GM18873 (cell line): ENCODE data around the gene COL6A2.
"Not testable (repeated sequence)": the region's sequence is repeated elsewhere in the genome, so short reads cannot be mapped to it uniquely, and the experiment has no call there.

Experiments
- ATAC-seq: cut with Tn5 transposase; IDR thresholded peaks from one replicate; pipeline ENCODE4 v1.9.1; 2021; ENCODE audit warnings: mild to moderate bottlenecking, moderate library complexity, moderate number of reproducible peaks; ENCODE audit not compliant: unreplicated experiment, low FRiP score

COL6A2 gene

GRCh38 chr21:46078322-46078977 lies 19.5 kb upstream of the COL6A2 start:
- ATAC-seq: no peak

GRCh38 chr21:46078978-46079351 lies 18.9 kb upstream of the COL6A2 start:
- ATAC-seq: no peak

GRCh38 chr21:46079352-46080170 lies 18.4 kb upstream of the COL6A2 start:
- no peak for ATAC-seq

GRCh38 chr21:46080171-46081021 lies 17.5 kb upstream of the COL6A2 start:
- ATAC-seq: no peak

- ATAC-seq: no peak
Observed at GRCh38 chr21:46081022-46081861, 16.7 kb upstream of the COL6A2 start.

- no peak for ATAC-seq
Observed at GRCh38 chr21:46081862-46082712, 15.8 kb upstream of the COL6A2 start.

GRCh38 chr21:46082713-46082962 lies 15.3 kb upstream of the COL6A2 start:
- no peak for ATAC-seq

GRCh38 chr21:46082963-46083790 lies 14.7 kb upstream of the COL6A2 start:
- ATAC-seq: no peak

- no peak for ATAC-seq
Observed at GRCh38 chr21:46083791-46084561, 13.9 kb upstream of the COL6A2 start.

- ATAC-seq: no peak
Observed at GRCh38 chr21:46084709-46085108, 13.2 kb upstream of the COL6A2 start.

- not testable (repeated sequence) for ATAC-seq
Observed at GRCh38 chr21:46085259-46085658, 12.7 kb upstream of the COL6A2 start.

GRCh38 chr21:46087641-46088040 lies 10.3 kb upstream of the COL6A2 start:
- no peak for ATAC-seq

GRCh38 chr21:46088189-46088588 lies 9.7 kb upstream of the COL6A2 start:
- ATAC-seq: no peak

GRCh38 chr21:46089285-46089684 lies 8.6 kb upstream of the COL6A2 start:
- ATAC-seq: no peak

GRCh38 chr21:46091118-46091517 lies 6.8 kb upstream of the COL6A2 start:
- no peak for ATAC-seq

GRCh38 chr21:46091631-46092025 lies 6.3 kb upstream of the COL6A2 start:
- ATAC-seq: no peak

GRCh38 chr21:46092026-46092764 lies 5.7 kb upstream of the COL6A2 start:
- ATAC-seq: no peak
